BLaER1 treated with 17β-estradiol and CSF1 and Interleukin-3, amounts not matched to agents 10 nM and 100 nM (cell line): ENCODE measurements around the gene SDHAF1.

Source experiments
- H3K27ac ChIP-seq, 11 experiments: shearing (Covaris generic); formaldehyde crosslinking; 2 replicates each; pipeline ENCODE4 v1.8.1; 2022
- H3K27me3 ChIP-seq, 11 experiments: shearing (Covaris generic); formaldehyde crosslinking; 2 replicates each; pipeline ENCODE4 v1.8.1; 2022
- H3K36me3 ChIP-seq, 11 experiments: shearing (Covaris generic); formaldehyde crosslinking; 2 replicates each; pipeline ENCODE4 v1.8.1; 2022
- H3K4me1 ChIP-seq, 10 experiments: shearing (Covaris generic); formaldehyde crosslinking; 2 replicates each; pipeline ENCODE4 v1.8.1; 2022
- H3K4me2 ChIP-seq, 11 experiments: shearing (Covaris generic); formaldehyde crosslinking; 2 replicates each; pipeline ENCODE4 v1.8.1; 2022
- H3K4me3 ChIP-seq, 10 experiments: shearing (Covaris generic); formaldehyde crosslinking; 2 replicates each; pipeline ENCODE4 v1.8.1; 2022
- H3K9ac ChIP-seq, 11 experiments: shearing (Covaris generic); formaldehyde crosslinking; 2 replicates each; pipeline ENCODE4 v1.8.1; 2022
- H3K9me3 ChIP-seq, 11 experiments: shearing (Covaris generic); formaldehyde crosslinking; replicated peaks in 1 of 11; 2 replicates each; pipeline ENCODE4 v1.8.1; 2022
- H4K20me1 ChIP-seq, 11 experiments: shearing (Covaris generic); formaldehyde crosslinking; 2 replicates each; pipeline ENCODE4 v1.8.1; 2022
- Cebpa-rat ChIP-seq, 11 experiments: shearing (Covaris generic); IDR thresholded peaks; 2 replicates each; pipeline ENCODE4 v1.8.1; 2022

Gene SDHAF1

DNA sequence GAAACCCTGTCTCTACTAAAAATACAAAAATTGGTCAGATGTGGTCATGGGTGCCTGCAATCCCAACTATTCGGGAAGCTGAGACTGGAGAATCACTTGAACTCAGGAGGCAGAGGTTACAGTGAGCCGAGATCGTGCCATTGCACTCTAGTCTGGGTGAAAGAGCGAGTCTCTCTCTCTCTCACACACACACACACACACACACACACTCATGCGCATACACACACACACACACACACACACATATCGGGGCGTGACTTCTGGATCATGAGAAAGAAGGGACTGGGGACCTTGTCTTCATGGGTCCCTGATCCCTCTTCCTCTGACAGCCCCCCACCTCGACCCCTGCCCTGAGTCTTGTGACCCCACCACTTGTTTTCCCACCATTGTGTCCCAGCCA is 11.8 kb upstream of the SDHAF1 start:
- no peaks in the 10 kb centered on the region for H3K36me3 ChIP-seq
- H4K20me1 ChIP-seq = peaks cover 0 to 9% (median 0%) of the 10 kb centered on the region in 11 experiments; a peak in 1 of 22 replicates
- H3K4me1 ChIP-seq = peaks cover 0 to 14% (median 5%) of the 10 kb centered on the region in 10 experiments; a peak in 10 of 20 replicates
- no peak overlapping the region for H3K4me2 ChIP-seq
- TF ChIP-seq Cebpa-rat (IDR thresholded peaks at IDR 0.05) = no peak
- peaks cover 7 to 36% (median 33%) of the 10 kb centered on the region in 11 experiments; a peak in 20 of 22 replicates for H3K27me3 ChIP-seq
- H3K9ac ChIP-seq = no peak overlapping the region
- H3K4me3 ChIP-seq = no peak overlapping the region
- 0 out of 22 replicates have a peak, but pooled peaks cover 0 to 1% (median 0%) of the 10 kb centered on the region in 11 experiments for H3K9me3 ChIP-seq
- no peak overlapping the region for H3K27ac ChIP-seq

DNA sequence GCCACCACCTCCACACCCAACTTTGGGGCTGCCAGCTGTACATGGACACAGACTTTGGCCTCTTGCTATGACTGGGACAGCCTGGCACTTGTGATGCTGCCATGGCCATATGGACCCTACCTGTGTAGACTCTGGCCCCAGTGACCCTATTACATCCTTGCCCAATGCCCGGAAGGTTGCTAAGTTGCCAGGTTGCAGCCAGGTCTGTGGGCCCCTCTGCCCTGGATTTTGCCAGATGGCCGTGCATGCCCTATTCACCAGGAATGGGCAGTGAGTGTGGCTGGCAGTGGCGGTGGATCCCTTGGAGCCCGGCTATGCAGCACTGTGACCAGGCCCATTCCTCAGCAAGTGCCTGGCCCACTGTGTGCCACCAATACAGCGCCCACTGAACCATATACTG is 8.9 kb upstream of the SDHAF1 start:
- peaks cover 7 to 56% (median 45%) of the 10 kb centered on the region in 11 experiments; a peak in 21 of 22 replicates for H3K27me3 ChIP-seq
- H3K36me3 ChIP-seq = no peaks in the 10 kb centered on the region
- peaks cover 5 to 15% (median 9%) of the 10 kb centered on the region in 11 experiments; a peak in 18 of 22 replicates for H3K9me3 ChIP-seq
- no peak overlapping the region for H3K4me3 ChIP-seq
- no peak overlapping the region for H3K9ac ChIP-seq
- TF ChIP-seq Cebpa-rat (IDR thresholded peaks at IDR 0.05) = no peak
- peaks cover 0 to 18% (median 6%) of the 10 kb centered on the region in 10 experiments; a peak in 11 of 20 replicates for H3K4me1 ChIP-seq
- H4K20me1 ChIP-seq = peaks cover 0 to 5% (median 0%) of the 10 kb centered on the region in 11 experiments; a peak in 1 of 22 replicates
- H3K27ac ChIP-seq = no peak overlapping the region
- peak overlapping the region in 8 of 11 experiments; percentile 42 to 80 (median 62); a peak in 12 of 22 replicates for H3K4me2 ChIP-seq

DNA sequence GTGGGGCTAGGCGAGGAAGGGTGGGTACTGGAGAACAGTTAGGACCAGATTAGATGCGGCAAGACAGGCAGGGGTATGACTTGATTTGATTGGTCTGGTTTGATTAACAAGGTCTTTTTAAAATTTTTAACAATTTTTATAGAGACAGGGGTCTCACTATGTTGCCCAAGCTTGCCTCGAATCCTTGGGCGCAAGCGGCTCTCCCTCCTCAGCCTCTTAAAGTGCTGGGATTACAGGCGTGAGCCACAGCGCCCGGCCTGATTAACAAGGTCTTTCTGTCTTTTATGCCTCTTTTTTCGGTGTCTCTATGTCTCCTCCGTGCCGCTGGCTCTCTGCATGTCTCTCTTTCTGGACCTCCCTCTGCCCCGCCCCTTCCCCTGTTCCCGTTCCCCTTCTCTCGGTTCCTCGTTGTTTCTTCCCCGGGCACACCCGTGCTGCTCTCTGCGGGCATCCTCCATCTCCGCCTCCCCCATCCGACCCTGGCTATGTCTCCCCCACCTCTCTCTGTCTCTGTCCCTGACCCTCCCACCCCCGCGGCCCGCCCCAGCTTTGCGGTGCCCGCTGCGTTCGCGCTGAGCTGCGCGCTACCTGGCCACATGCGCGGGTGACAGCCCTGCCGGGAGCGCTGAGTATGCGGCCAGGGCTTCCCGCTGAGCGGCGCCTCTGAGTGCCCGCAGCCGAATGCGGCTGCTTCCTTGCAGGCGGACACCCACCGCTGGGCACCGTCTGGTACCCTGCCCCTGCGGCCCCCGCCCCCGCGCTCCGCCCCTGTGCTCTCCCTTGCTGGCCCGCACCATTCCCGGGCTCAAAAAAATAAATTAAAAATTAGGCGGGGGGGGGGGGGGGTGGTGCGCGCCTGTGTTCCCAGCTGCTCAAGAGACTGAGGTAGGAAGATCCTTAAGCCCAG is 8.1 kb upstream of the SDHAF1 start:
- peaks cover 0 to 18% (median 6%) of the 10 kb centered on the region in 10 experiments; a peak in 11 of 20 replicates for H3K4me1 ChIP-seq
- H3K27me3 ChIP-seq = peaks cover 7 to 56% (median 45%) of the 10 kb centered on the region in 11 experiments; a peak in 21 of 22 replicates
- no peaks in the 10 kb centered on the region for H3K36me3 ChIP-seq
- H4K20me1 ChIP-seq = 0 out of 22 replicates have a peak, but pooled peaks cover 0 to 5% (median 0%) of the 10 kb centered on the region in 11 experiments
- no peak overlapping the region for H3K27ac ChIP-seq
- peak overlapping the region; percentile 49 to 80 (median 64) for H3K4me2 ChIP-seq
- H3K9me3 ChIP-seq = peaks cover 5 to 15% (median 9%) of the 10 kb centered on the region in 11 experiments; a peak in 18 of 22 replicates
- no peak for TF ChIP-seq Cebpa-rat (IDR thresholded peaks at IDR 0.05)
- peak overlapping the region; percentile 42 to 67 (median 52) for H3K4me3 ChIP-seq
- peak overlapping the region in 7 of 11 experiments; percentile 19 to 62 (median 39); a peak in 8 of 22 replicates for H3K9ac ChIP-seq

DNA sequence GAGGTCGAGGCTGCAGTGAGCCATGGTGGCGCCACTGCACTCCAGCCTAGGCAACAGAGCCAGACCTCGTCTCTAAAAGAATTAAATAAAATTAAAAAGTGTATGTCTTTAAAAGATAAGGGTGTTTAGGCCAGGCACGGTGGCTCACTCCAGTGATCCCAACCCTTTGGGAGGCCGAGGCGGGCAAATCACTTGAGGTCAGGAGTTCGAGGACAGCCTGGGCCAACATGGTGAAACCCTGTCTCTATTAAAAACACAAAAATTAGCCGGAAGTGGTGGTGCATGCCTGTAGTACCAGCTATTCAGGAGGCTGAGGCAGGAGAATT is 7.5 kb upstream of the SDHAF1 start:
- H3K36me3 ChIP-seq = no peaks in the 10 kb centered on the region
- H3K4me2 ChIP-seq = peak overlapping the region; percentile 49 to 80 (median 64)
- TF ChIP-seq Cebpa-rat (IDR thresholded peaks at IDR 0.05) = no peak
- H3K27me3 ChIP-seq = peaks cover 7 to 56% (median 45%) of the 10 kb centered on the region in 11 experiments; a peak in 21 of 22 replicates
- 0 out of 22 replicates have a peak, but pooled peaks cover 0 to 5% (median 0%) of the 10 kb centered on the region in 11 experiments for H4K20me1 ChIP-seq
- no peak overlapping the region for H3K27ac ChIP-seq
- peak overlapping the region; percentile 42 to 67 (median 52); a peak in 19 of 20 replicates for H3K4me3 ChIP-seq
- peaks cover 5 to 15% (median 9%) of the 10 kb centered on the region in 11 experiments; a peak in 18 of 22 replicates for H3K9me3 ChIP-seq
- peaks cover 0 to 18% (median 6%) of the 10 kb centered on the region in 10 experiments; a peak in 11 of 20 replicates for H3K4me1 ChIP-seq
- H3K9ac ChIP-seq = peak overlapping the region in 4 of 11 experiments; percentile 19 to 62 (median 41); a peak in 4 of 22 replicates

DNA sequence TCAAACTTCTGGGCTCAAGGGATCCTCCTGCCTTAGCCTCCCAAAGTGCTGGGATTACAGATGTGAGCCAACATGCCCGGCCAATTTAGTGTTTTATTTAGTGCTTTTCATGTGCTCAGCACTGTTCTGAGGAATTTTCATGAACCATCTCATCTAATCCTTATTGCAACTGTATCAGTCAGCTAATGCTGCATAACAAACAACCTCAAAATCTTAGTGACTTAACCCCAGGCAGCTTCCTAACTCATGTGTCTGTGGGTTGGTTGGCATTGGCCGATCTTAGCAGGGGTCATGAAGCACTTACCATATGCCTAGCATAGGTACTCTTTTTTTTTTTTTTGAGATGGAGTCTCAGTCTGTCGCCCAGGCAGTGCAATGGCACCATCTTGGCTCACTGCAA is 6.2 kb upstream of the SDHAF1 start:
- Histone ChIP-seq H3K9ac (no peak overlapping the region), H3K9me3 (peaks cover 5 to 15% (median 9%) of the 10 kb centered on the region in 11 experiments; a peak in 18 of 22 replicates), H3K4me2 (no peak overlapping the region), H3K36me3 (no peaks in the 10 kb centered on the region), H3K27me3 (peaks cover 7 to 60% (median 50%) of the 10 kb centered on the region in 11 experiments; a peak in 21 of 22 replicates), H3K27ac (no peak overlapping the region), H3K4me3 (no peak overlapping the region), H4K20me1 (0 out of 22 replicates have a peak, but pooled peaks cover 0 to 5% (median 0%) of the 10 kb centered on the region in 11 experiments), H3K4me1 (peaks cover 0 to 21% (median 10%) of the 10 kb centered on the region in 10 experiments; a peak in 17 of 20 replicates)
- TF ChIP-seq Cebpa-rat (IDR thresholded peaks at IDR 0.05) = no peak

DNA sequence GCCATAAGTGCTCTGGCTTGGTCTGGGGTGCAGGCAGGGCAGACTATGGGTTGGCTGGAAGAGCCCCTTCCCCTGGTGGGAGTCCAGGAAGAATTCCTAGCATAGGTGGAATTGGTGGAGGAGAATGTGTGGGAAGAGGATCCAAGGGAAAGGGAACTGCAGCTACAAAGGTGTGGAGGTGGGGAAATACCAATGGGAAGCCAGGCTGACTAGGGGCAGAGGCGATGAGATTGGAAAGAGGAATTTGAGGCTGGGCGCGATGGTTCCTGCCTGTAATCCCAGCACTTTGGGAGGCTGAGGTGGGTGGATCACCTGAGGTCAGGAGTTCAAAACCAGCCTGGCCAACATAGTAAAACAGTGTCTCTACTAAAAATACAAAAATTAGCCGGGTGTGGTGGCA is 4.8 kb upstream of the SDHAF1 start:
- Histone ChIP-seq H3K4me3 (no peak overlapping the region), H3K9me3 (peaks cover 5 to 15% (median 9%) of the 10 kb centered on the region in 11 experiments; a peak in 18 of 22 replicates), H3K27me3 (peaks cover 7 to 60% (median 55%) of the 10 kb centered on the region in 11 experiments; a peak in 21 of 22 replicates), H4K20me1 (peaks cover 0 to 5% (median 0%) of the 10 kb centered on the region in 11 experiments; a peak in 1 of 22 replicates), H3K4me1 (peaks cover 11 to 31% (median 19%) of the 10 kb centered on the region in 10 experiments), H3K9ac (no peak overlapping the region), H3K36me3 (no peaks in the 10 kb centered on the region), H3K4me2 (no peak overlapping the region), H3K27ac (no peak overlapping the region)
- no peak for TF ChIP-seq Cebpa-rat (IDR thresholded peaks at IDR 0.05)

DNA sequence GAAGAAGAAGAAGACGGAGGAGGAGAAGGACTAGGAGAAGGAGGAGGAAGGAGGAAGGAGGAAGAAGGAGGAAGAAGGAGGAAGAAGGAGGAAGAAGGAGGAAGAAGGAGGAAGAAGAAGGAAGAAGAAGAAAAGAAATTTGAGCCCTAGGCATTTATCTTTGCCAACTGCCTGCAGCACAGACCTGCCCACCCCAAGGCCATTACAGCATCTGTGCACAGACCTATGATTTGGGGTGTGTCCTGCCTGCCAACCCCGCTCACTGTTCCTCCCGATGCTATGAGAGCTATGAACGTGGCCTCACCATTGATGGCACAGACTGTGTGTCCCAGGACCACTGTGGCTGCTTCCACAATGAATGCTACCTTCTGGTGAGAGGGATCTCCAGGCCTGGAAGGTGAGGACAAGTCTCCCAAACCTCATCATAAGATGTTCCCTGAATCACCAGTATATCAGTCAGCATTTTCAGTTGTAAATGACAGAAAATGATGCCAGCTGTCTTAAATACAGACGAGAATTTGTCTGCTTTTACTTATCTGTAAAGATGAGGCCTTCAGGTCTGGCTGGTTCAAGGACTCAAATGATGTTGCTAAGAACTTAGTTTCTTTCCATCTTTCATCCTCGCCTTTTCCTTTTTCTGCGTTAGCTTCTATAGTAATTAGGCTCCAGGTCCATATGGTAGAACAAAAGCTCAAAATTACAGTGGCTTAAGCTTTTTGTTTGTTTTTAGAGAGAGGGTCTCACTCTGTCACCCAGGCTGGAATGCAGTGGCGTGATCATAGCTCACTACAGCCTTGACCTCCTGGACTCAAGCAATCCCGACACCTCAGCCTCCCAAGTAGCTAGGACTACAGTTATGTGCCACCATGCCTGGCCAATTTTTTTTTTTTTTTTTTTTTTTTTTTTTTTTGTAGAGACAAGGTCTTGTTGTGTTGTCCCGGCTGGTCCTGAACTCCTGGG is 3.9 kb upstream of the SDHAF1 start:
- H3K36me3 ChIP-seq = no peaks in the 10 kb centered on the region
- H3K4me3 ChIP-seq = no peak overlapping the region
- H3K9me3 ChIP-seq = peaks cover 5 to 15% (median 9%) of the 10 kb centered on the region in 11 experiments; a peak in 18 of 22 replicates
- no peak overlapping the region; a peak in 1 of 22 replicates for H3K4me2 ChIP-seq
- no peak for TF ChIP-seq Cebpa-rat (IDR thresholded peaks at IDR 0.05)
- peaks cover 5 to 51% (median 46%) of the 10 kb centered on the region in 11 experiments; a peak in 21 of 22 replicates for H3K27me3 ChIP-seq
- H3K9ac ChIP-seq = no peak overlapping the region
- peaks cover 18 to 40% (median 27%) of the 10 kb centered on the region in 10 experiments for H3K4me1 ChIP-seq
- no peak overlapping the region for H3K27ac ChIP-seq
- peaks cover 0 to 9% (median 5%) of the 10 kb centered on the region in 11 experiments; a peak in 12 of 22 replicates for H4K20me1 ChIP-seq
